Measurements from ENCODE around the gene SYT1. TPM values are rescaled to one million over a fixed set of nuclear protein-coding genes. Genes with fewer than 3 reads are reported as not detected.

SYT1 gene
- total RNA-seq, 2 experiments from 2014 or later = not detected

- Mint-ChIP-seq H3K4me3 (no peak overlapping the region), H3K4me1 (no peaks in the 10 kb centered on the region), H3K36me3 (ENCODE audit: low read depth) (no peaks in the 10 kb centered on the region), H3K27ac (no peak overlapping the region), H3K27me3 (no peaks in the 10 kb centered on the region), H3K9me3 (ENCODE audit: low read depth) (no peaks in the 10 kb centered on the region)
- CTCF ChIA-PET = no interaction called here
- POLR2A ChIA-PET = no interaction called here
- ATAC-seq (no peak), DNase-seq (no peak)
- intact Hi-C loops (cut with DNase I, micrococcal nuclease) = no loop called here
Observed at GRCh38 chr12:79124385-79124784, 259.8 kb downstream of the SYT1 start.

GRCh38 chr12:79125358-79125757 lies 260.8 kb downstream of the SYT1 start:
- Mint-ChIP-seq H3K27ac (no peak overlapping the region), H3K36me3 (ENCODE audit: low read depth) (no peaks in the 10 kb centered on the region), H3K4me3 (no peak overlapping the region), H3K27me3 (no peaks in the 10 kb centered on the region), H3K9me3 (ENCODE audit: low read depth) (no peaks in the 10 kb centered on the region), H3K4me1 (no peaks in the 10 kb centered on the region)
- DNase-seq (no peak), ATAC-seq (no peak)
- CTCF ChIA-PET = no interaction called here
- intact Hi-C loops (cut with DNase I, micrococcal nuclease) = no loop called here
- POLR2A ChIA-PET = no interaction called here

- no peaks in the 10 kb centered on the region for H3K9me3 Mint-ChIP-seq (ENCODE audit: low read depth)
- H3K27ac Mint-ChIP-seq = no peak overlapping the region
- intact Hi-C loops (cut with DNase I, micrococcal nuclease) = no loop called here
- DNase-seq = no peak
- ATAC-seq = peak; percentile 88
- no peaks in the 10 kb centered on the region for H3K36me3 Mint-ChIP-seq (ENCODE audit: low read depth)
- H3K4me3 Mint-ChIP-seq = no peak overlapping the region
- CTCF ChIA-PET = interaction anchor here (0.6 kb wide), 1 partner anchor 1724 kb away, joined by 3 read pairs; no protein-coding TSS in a partner anchor
- H3K4me1 Mint-ChIP-seq = no peaks in the 10 kb centered on the region
- no peaks in the 10 kb centered on the region for H3K27me3 Mint-ChIP-seq
- POLR2A ChIA-PET = no interaction called here
Observed at GRCh38 chr12:79127271-79127751, 262.7 kb downstream of the SYT1 start.

GRCh38 chr12:79128956-79129355 lies 264.4 kb downstream of the SYT1 start:
- DNase-seq (no peak), ATAC-seq (no peak)
- intact Hi-C loops (cut with DNase I, micrococcal nuclease) = no loop called here
- Mint-ChIP-seq H3K4me3 (no peak overlapping the region), H3K27ac (no peak overlapping the region), H3K36me3 (ENCODE audit: low read depth) (no peaks in the 10 kb centered on the region), H3K9me3 (ENCODE audit: low read depth) (no peaks in the 10 kb centered on the region), H3K4me1 (no peaks in the 10 kb centered on the region), H3K27me3 (no peaks in the 10 kb centered on the region)
- ChIA-PET CTCF (no interaction called here), POLR2A (no interaction called here)

GRCh38 chr12:79138872-79139271 lies 274.3 kb downstream of the SYT1 start:
- Mint-ChIP-seq H3K4me3 (no peak overlapping the region), H3K36me3 (ENCODE audit: low read depth) (no peaks in the 10 kb centered on the region), H3K9me3 (ENCODE audit: low read depth) (peaks cover 1% of the 10 kb centered on the region), H3K4me1 (no peaks in the 10 kb centered on the region), H3K27me3 (no peaks in the 10 kb centered on the region), H3K27ac (no peak overlapping the region)
- CTCF ChIA-PET = no interaction called here
- intact Hi-C loops (cut with DNase I, micrococcal nuclease) = no loop called here
- no peak for DNase-seq
- no peak for ATAC-seq
- POLR2A ChIA-PET = no interaction called here

- ChIA-PET CTCF (no interaction called here), POLR2A (no interaction called here)
- Mint-ChIP-seq H3K27ac (no peak overlapping the region), H3K9me3 (ENCODE audit: low read depth) (peaks cover 1% of the 10 kb centered on the region), H3K36me3 (ENCODE audit: low read depth) (no peaks in the 10 kb centered on the region), H3K27me3 (no peaks in the 10 kb centered on the region), H3K4me3 (no peak overlapping the region), H3K4me1 (no peaks in the 10 kb centered on the region)
- intact Hi-C loops (cut with DNase I, micrococcal nuclease) = no loop called here
- no peak for ATAC-seq
- no peak for DNase-seq
Observed at GRCh38 chr12:79140711-79141110, 276.1 kb downstream of the SYT1 start.

GRCh38 chr12:79141776-79142175 lies 277.2 kb downstream of the SYT1 start:
- H3K4me3 Mint-ChIP-seq = no peak overlapping the region

GRCh38 chr12:79143803-79144202 lies 279.2 kb downstream of the SYT1 start:
- DNase-seq (no peak), ATAC-seq (no peak)
- Mint-ChIP-seq H3K27ac (no peak overlapping the region), H3K36me3 (ENCODE audit: low read depth) (no peaks in the 10 kb centered on the region), H3K4me1 (no peaks in the 10 kb centered on the region), H3K9me3 (ENCODE audit: low read depth) (peaks cover 4% of the 10 kb centered on the region), H3K4me3 (no peak overlapping the region), H3K27me3 (no peaks in the 10 kb centered on the region)
- POLR2A ChIA-PET = no interaction called here
- CTCF ChIA-PET = no interaction called here
- intact Hi-C loops (cut with DNase I, micrococcal nuclease) = no loop called here

More at GRCh38 chr12:79141776-79142175, 277.2 kb downstream of the SYT1 start:
- H3K9me3 Mint-ChIP-seq (ENCODE audit: low read depth) = peaks cover 4% of the 10 kb centered on the region
- intact Hi-C loops (cut with DNase I, micrococcal nuclease) = no loop called here
- H3K27ac Mint-ChIP-seq = no peak overlapping the region
- ATAC-seq = no peak
- ChIA-PET POLR2A (no interaction called here), CTCF (interaction anchor here (0.8 kb wide), 1 partner anchor 278 kb away, joined by 3 read pairs; no protein-coding TSS in a partner anchor)
- H3K27me3 Mint-ChIP-seq = no peaks in the 10 kb centered on the region
- H3K4me1 Mint-ChIP-seq = no peaks in the 10 kb centered on the region
- H3K36me3 Mint-ChIP-seq (ENCODE audit: low read depth) = no peaks in the 10 kb centered on the region
- DNase-seq = no peak

GRCh38 chr12:79151956-79152355 lies 287.4 kb downstream of the SYT1 start:
- ATAC-seq = no peak
- Mint-ChIP-seq H3K9me3 (ENCODE audit: low read depth) (peaks cover 3% of the 10 kb centered on the region), H3K4me1 (no peaks in the 10 kb centered on the region), H3K4me3 (no peak overlapping the region), H3K36me3 (ENCODE audit: low read depth) (no peaks in the 10 kb centered on the region), H3K27me3 (no peaks in the 10 kb centered on the region), H3K27ac (no peak overlapping the region)
- intact Hi-C loops (cut with DNase I, micrococcal nuclease) = no loop called here
- POLR2A ChIA-PET = no interaction called here
- DNase-seq = no peak
- CTCF ChIA-PET = interaction anchor here (1.0 kb wide), 1 partner anchor 10 kb away, joined by 3 read pairs; no protein-coding TSS in a partner anchor

GRCh38 chr12:79155683-79156082 lies 291.1 kb downstream of the SYT1 start:
- POLR2A ChIA-PET = no interaction called here
- no peaks in the 10 kb centered on the region for H3K36me3 Mint-ChIP-seq (ENCODE audit: low read depth)
- no peak overlapping the region for H3K4me3 Mint-ChIP-seq
- no peak overlapping the region for H3K27ac Mint-ChIP-seq
- ATAC-seq (no peak), DNase-seq (no peak)
- H3K4me1 Mint-ChIP-seq = no peaks in the 10 kb centered on the region
- H3K27me3 Mint-ChIP-seq = no peaks in the 10 kb centered on the region
- intact Hi-C loops (cut with DNase I, micrococcal nuclease) = no loop called here
- no peaks in the 10 kb centered on the region for H3K9me3 Mint-ChIP-seq (ENCODE audit: low read depth)
- CTCF ChIA-PET = no interaction called here

GRCh38 chr12:79156846-79157463 lies 292.4 kb downstream of the SYT1 start:
- Mint-ChIP-seq H3K36me3 (ENCODE audit: low read depth) (no peaks in the 10 kb centered on the region), H3K27ac (no peak overlapping the region), H3K4me3 (no peak overlapping the region), H3K27me3 (no peaks in the 10 kb centered on the region), H3K4me1 (no peaks in the 10 kb centered on the region), H3K9me3 (ENCODE audit: low read depth) (no peaks in the 10 kb centered on the region)
- POLR2A ChIA-PET = no interaction called here
- intact Hi-C loops (cut with DNase I, micrococcal nuclease) = no loop called here
- CTCF ChIA-PET = no interaction called here
- DNase-seq = no peak
- ATAC-seq = no peak

- POLR2A ChIA-PET = no interaction called here
- CTCF ChIA-PET = interaction anchor here (0.9 kb wide), 1 partner anchor 13 kb away, joined by 3 read pairs; no protein-coding TSS in a partner anchor
Observed at GRCh38 chr12:79161249-79161934, 296.8 kb downstream of the SYT1 start.

More at GRCh38 chr12:79161249-79161934, 296.8 kb downstream of the SYT1 start:
- H3K4me3 Mint-ChIP-seq = no peak overlapping the region
- no peak overlapping the region for H3K27ac Mint-ChIP-seq
- no peaks in the 10 kb centered on the region for H3K9me3 Mint-ChIP-seq (ENCODE audit: low read depth)
- H3K27me3 Mint-ChIP-seq = no peaks in the 10 kb centered on the region
- no peak for DNase-seq
- no peaks in the 10 kb centered on the region for H3K36me3 Mint-ChIP-seq (ENCODE audit: low read depth)
- intact Hi-C loops (cut with DNase I, micrococcal nuclease) = no loop called here
- H3K4me1 Mint-ChIP-seq = no peaks in the 10 kb centered on the region
- no peak for ATAC-seq

Measured in activated CD4-positive, alpha-beta T cell treated with anti-CD3 and anti-CD28 coated beads for 36 hours (primary cell).